Activated T-cell treated with anti-CD3 and anti-CD28 coated beads, Interleukin-2, amount 50 U/mL, for 24 hours (primary cell): ENCODE data around the gene MYH16.
"Not testable (repeated sequence)": the region's sequence is repeated elsewhere in the genome, so short reads cannot be mapped to it uniquely, and the experiment has no call there.

Source experiments
- DNase-seq: peaks from one replicate; pipeline ENCODE4 v3.0.0-alpha.2; 2020
- H3K27ac Mint-ChIP-seq: 2 replicates; pipeline ENCODE4 v1.8.0; 2020; ENCODE audit warnings: mild to moderate bottlenecking, mixed read lengths
- H3K27me3 Mint-ChIP-seq: 2 replicates; pipeline ENCODE4 v1.8.0; 2020; ENCODE audit warnings: mixed read lengths
- H3K36me3 Mint-ChIP-seq: 2 replicates; pipeline ENCODE4 v1.8.0; 2020; ENCODE audit warnings: low read depth, mixed read lengths
- H3K4me1 Mint-ChIP-seq: 2 replicates; pipeline ENCODE4 v1.8.0; 2020; ENCODE audit warnings: low read depth, mixed read lengths
- H3K4me3 Mint-ChIP-seq: 2 replicates; pipeline ENCODE4 v1.8.0; 2020; ENCODE audit warnings: mild to moderate bottlenecking, moderate library complexity, mixed read lengths
- H3K9me3 Mint-ChIP-seq: 2 replicates; pipeline ENCODE4 v1.8.0; 2020; ENCODE audit warnings: mixed read lengths

Gene MYH16

GRCh38 chr7:99273561-99273960 lies 922 bp downstream of the MYH16 start:
- not testable (repeated sequence) for H3K9me3 Mint-ChIP-seq, DNase-seq, H3K27me3 Mint-ChIP-seq, H3K36me3 Mint-ChIP-seq, H3K4me3 Mint-ChIP-seq
- Mint-ChIP-seq H3K4me1 (peaks cover 20% of the 10 kb centered on the region), H3K27ac (peak overlapping the region; percentile 94)

- H3K9me3 Mint-ChIP-seq, DNase-seq, H3K27ac Mint-ChIP-seq, H3K36me3 Mint-ChIP-seq, H3K4me3 Mint-ChIP-seq, H3K27me3 Mint-ChIP-seq: not testable (repeated sequence)
- H3K4me1 Mint-ChIP-seq: peaks cover 20% of the 10 kb centered on the region
These were observed 2.3 kb downstream of the MYH16 start for GRCh38 chr7:99274908-99275307.

DNA sequence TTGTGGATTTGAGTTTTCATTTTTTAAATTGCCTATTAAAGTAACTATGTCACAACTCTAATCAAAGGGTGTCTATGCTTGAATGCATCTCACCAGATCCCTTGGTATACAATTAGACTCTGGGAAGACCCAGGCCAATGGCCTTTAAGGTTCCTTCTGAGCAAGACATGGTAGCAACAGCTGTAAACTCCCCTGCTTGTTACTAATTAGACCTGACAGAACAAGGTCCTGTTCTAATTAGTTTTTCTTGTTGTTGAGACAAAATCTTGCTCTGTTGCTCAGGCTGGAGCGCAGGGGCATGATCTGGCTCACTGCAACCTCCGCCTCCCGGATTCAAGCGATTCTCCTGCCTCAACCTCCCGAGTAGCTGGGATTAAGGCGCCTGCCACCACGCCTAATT lies 2.9 kb downstream of the MYH16 start:
- Mint-ChIP-seq H3K9me3 (no peaks in the 10 kb centered on the region), H3K36me3 (no peaks in the 10 kb centered on the region), H3K27me3 (no peaks in the 10 kb centered on the region), H3K4me3 (no peak overlapping the region), H3K27ac (no peak overlapping the region), H3K4me1 (peaks cover 20% of the 10 kb centered on the region)
- DNase-seq: no peak

DNA sequence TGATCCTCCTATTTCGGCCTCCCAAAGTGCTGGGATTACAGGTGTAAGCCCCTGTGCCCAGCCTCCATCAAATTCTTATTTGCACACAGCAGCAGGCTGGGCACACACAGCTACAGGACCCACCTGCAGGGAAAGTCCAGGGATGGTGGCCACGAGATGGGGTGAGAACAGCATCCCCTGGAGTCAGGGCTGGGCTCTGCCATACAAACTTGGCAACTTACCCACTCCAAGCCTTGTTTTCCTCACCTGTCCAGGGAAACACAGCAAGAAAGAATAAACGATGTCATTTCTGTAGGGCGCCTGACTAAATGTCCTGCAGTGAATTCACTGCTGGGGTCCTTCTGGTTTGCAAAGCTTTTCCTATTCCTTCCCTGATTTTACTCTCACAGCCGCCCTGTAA lies 5.5 kb downstream of the MYH16 start:
- Mint-ChIP-seq H3K4me1 (peaks cover 20% of the 10 kb centered on the region), H3K4me3 (no peak overlapping the region), H3K27me3 (no peaks in the 10 kb centered on the region), H3K9me3 (no peaks in the 10 kb centered on the region), H3K27ac (no peak overlapping the region), H3K36me3 (no peaks in the 10 kb centered on the region)
- no peak for DNase-seq

DNA sequence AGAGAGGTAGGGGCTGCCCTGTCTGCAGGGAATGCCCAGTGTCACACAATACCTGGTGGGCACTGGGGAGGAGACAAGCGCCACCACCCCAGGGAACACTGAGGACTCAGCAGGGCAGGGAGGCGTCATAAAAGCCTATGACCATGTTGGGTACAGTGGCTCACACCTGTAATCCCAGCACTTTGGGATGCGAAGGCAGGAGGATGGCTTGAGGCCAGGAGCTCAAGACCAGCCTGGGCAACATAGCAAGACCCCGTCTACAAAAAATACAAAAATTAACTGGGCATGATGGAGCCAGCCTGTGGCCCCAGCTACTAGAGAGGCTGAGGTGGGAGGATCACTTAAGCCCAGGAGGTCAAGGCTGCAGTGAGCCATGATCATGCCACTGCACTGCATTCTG lies 11.5 kb downstream of the MYH16 start:
- not testable (repeated sequence) for H3K4me3 Mint-ChIP-seq, H3K36me3 Mint-ChIP-seq, H3K9me3 Mint-ChIP-seq, DNase-seq, H3K4me1 Mint-ChIP-seq, H3K27me3 Mint-ChIP-seq, H3K27ac Mint-ChIP-seq

DNA sequence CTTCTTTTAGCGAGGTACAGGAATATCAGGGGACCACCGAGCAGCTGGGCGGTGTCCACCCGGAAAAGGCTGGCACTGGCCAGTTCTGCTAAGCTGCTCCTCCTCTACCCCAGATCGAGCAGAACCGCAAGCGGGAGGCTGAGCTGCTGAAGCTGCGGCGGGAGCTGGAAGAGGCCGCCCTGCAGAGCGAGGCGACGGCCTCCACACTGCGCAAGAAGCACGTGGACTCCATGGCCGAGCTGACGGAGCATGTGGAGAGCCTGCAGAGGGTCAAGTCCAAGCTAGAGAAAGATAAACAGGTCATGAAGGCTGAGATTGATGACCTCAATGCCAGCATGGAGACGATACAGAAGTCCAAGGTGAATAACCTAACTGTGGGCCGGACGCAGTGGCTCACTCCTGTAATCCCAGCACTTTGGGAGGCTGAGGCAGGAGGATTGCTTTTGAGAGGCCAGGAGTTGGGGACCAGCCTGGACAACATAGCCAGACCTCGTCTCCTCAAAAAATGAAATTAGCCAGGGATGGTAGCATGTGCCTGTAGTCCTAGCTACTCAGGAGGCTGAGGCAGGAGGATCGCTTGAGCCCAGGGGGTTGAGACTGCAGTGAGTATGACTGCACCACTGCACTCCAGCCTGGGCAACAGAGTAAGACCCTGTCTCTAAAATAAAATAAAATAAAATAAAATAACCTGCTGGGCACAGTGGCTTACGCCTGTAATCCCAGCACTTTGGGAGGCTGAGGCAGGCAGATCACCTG lies 15.3 kb downstream of the MYH16 start:
- DNase-seq: no peak
- no peaks in the 10 kb centered on the region for H3K9me3 Mint-ChIP-seq
- H3K4me1 Mint-ChIP-seq: no peaks in the 10 kb centered on the region
- no peak overlapping the region for H3K4me3 Mint-ChIP-seq
- H3K27ac Mint-ChIP-seq: no peak overlapping the region
- no peaks in the 10 kb centered on the region for H3K27me3 Mint-ChIP-seq
- no peaks in the 10 kb centered on the region for H3K36me3 Mint-ChIP-seq

DNA sequence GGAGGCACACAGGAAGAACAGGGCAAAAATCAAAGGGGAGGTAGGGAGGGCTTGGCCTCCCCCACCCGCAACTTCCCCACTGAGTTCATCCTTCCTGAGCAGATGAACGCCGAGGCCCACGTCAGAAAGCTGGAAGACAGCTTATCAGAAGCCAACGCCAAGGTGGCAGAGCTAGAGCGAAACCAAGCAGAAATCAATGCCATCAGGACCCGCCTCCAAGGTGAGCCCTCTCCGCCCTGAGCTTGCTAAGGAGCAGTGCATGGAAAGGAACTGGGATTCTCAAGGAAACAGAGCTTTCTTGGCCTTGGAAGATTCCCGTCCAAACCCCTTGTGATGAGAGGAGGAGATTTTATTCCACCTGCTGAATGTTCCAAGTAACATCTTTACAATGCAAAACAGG lies 16.5 kb downstream of the MYH16 start:
- no peak overlapping the region for H3K4me3 Mint-ChIP-seq
- H3K27ac Mint-ChIP-seq: no peak overlapping the region
- no peaks in the 10 kb centered on the region for H3K27me3 Mint-ChIP-seq
- H3K9me3 Mint-ChIP-seq: no peaks in the 10 kb centered on the region
- H3K36me3 Mint-ChIP-seq: no peaks in the 10 kb centered on the region
- H3K4me1 Mint-ChIP-seq: no peaks in the 10 kb centered on the region
- DNase-seq: no peak

DNA sequence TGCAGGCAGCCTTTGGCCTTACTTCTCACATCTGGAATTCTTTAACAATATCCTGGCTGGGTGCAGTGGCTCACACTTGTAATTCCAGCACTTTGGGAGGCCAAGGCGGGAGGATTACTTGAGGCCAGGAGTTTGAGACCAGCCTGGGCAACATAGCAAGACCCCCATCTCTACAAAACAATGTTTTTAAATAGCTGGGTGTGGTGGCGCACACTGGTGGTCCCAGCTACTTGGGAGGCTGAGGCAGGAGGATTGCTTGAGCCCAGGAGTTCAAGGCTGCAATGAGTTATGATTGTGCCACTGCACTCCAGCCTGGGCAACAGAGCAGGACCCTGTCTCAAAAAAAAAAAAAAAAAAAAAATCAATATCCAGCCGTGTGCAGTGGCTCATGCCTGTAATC lies 17.5 kb downstream of the MYH16 start:
- H3K36me3 Mint-ChIP-seq, H3K4me1 Mint-ChIP-seq, H3K27ac Mint-ChIP-seq, DNase-seq, H3K9me3 Mint-ChIP-seq, H3K4me3 Mint-ChIP-seq, H3K27me3 Mint-ChIP-seq: not testable (repeated sequence)

- Mint-ChIP-seq H3K4me3 (no peak overlapping the region), H3K36me3 (no peaks in the 10 kb centered on the region), H3K4me1 (no peaks in the 10 kb centered on the region), H3K27ac (no peak overlapping the region), H3K9me3 (no peaks in the 10 kb centered on the region), H3K27me3 (no peaks in the 10 kb centered on the region)
- DNase-seq: no peak
These were observed 18.5 kb downstream of the MYH16 start for GRCh38 chr7:99290980-99291607.

DNA sequence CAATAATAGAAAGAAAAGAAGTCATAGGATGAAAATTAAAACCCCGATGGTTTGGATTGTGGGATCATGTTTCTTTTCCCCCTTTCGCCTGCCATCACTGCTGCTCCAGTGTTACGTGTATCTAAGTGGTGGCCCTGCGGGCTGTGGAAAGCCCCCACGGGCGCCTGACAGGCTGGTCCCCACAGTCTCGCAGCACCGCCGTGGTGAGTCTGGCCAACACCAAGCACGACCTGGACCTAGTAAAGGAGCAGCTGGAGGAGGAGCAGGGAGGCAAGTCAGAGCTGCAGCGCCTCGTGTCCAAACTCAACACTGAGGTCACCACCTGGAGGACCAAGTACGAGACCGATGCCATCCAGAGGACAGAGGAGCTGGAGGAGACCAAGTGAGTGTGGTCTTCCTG lies 19.5 kb downstream of the MYH16 start:
- Mint-ChIP-seq H3K27me3 (no peaks in the 10 kb centered on the region), H3K4me3 (no peak overlapping the region), H3K4me1 (no peaks in the 10 kb centered on the region), H3K36me3 (no peaks in the 10 kb centered on the region), H3K9me3 (no peaks in the 10 kb centered on the region), H3K27ac (no peak overlapping the region)
- DNase-seq: no peak

DNA sequence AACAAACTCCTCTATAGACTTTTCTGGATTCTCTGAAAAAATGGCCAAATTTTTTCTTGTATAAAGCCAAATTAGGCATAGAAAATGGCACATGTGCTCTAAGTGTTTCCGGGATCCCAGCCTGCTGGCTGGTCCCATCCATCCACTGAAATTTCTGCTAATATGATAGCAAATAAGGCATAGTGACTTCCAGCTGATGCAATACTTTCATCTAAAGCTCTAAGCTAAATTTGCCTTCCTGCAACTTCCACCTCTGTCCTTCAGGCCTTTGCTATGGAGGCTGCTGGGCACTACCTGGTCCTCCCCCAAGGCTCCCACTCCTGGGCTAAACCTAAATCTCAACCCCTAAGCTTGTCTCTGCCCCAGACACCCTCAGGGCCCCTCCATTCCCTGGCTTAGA lies 20.5 kb downstream of the MYH16 start:
- H3K4me1 Mint-ChIP-seq: no peaks in the 10 kb centered on the region
- H3K36me3 Mint-ChIP-seq: no peaks in the 10 kb centered on the region
- DNase-seq: no peak
- no peak overlapping the region for H3K27ac Mint-ChIP-seq
- H3K4me3 Mint-ChIP-seq: no peak overlapping the region
- no peaks in the 10 kb centered on the region for H3K9me3 Mint-ChIP-seq
- H3K27me3 Mint-ChIP-seq: no peaks in the 10 kb centered on the region

- no peak overlapping the region for H3K27ac Mint-ChIP-seq
- no peaks in the 10 kb centered on the region for H3K4me1 Mint-ChIP-seq
- no peaks in the 10 kb centered on the region for H3K36me3 Mint-ChIP-seq
- no peak for DNase-seq
- no peaks in the 10 kb centered on the region for H3K9me3 Mint-ChIP-seq
- H3K27me3 Mint-ChIP-seq: no peaks in the 10 kb centered on the region
- no peak overlapping the region for H3K4me3 Mint-ChIP-seq
These were observed 21.0 kb downstream of the MYH16 start for GRCh38 chr7:99293650-99294049.

DNA sequence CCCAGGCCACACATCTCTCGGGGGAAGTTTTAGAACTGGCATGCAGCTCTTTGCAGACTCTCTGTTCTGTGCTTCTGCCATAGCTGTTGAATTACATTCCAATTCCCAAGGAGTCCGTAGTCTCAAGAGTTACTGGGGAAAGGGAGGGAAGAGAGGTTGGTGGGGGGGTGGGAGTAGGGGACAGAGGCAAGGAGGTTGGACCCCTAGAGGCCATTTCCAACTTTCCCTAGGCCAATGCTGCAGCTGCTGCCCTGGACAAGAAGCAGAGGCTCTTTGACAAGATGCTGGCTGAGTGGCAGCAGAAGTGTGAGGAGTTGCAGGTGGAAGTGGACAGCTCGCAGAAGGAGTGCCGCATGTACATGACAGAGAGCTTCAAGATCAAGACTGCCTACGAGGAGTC lies 23.8 kb downstream of the MYH16 start:
- no peaks in the 10 kb centered on the region for H3K9me3 Mint-ChIP-seq
- H3K27me3 Mint-ChIP-seq: no peaks in the 10 kb centered on the region
- no peak for DNase-seq
- H3K27ac Mint-ChIP-seq: no peak overlapping the region
- no peaks in the 10 kb centered on the region for H3K36me3 Mint-ChIP-seq
- H3K4me1 Mint-ChIP-seq: no peaks in the 10 kb centered on the region
- no peak overlapping the region for H3K4me3 Mint-ChIP-seq

DNA sequence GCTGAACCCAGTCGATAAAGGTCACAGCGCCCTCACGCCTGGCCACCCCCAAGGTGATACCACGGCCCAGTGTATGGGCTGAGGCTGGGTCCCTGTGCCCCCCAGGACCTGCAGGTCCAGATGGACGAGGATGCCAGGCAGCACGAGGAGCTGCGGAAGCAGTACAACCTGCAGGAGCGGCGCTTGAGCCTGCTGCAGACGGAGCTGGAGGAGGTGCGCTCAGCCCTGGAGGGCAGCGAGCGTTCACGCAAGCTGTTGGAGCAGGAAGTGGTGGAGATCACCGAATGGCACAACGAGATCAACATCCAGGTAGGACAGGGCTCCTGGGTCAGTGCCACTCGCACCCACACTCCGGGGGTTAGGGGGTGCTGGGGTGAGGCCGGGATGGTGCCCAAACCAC lies 28.9 kb downstream of the MYH16 start:
- DNase-seq: no peak
- Mint-ChIP-seq H3K9me3 (no peaks in the 10 kb centered on the region), H3K27me3 (no peaks in the 10 kb centered on the region), H3K4me1 (no peaks in the 10 kb centered on the region), H3K27ac (no peak overlapping the region), H3K36me3 (no peaks in the 10 kb centered on the region), H3K4me3 (no peak overlapping the region)

DNA sequence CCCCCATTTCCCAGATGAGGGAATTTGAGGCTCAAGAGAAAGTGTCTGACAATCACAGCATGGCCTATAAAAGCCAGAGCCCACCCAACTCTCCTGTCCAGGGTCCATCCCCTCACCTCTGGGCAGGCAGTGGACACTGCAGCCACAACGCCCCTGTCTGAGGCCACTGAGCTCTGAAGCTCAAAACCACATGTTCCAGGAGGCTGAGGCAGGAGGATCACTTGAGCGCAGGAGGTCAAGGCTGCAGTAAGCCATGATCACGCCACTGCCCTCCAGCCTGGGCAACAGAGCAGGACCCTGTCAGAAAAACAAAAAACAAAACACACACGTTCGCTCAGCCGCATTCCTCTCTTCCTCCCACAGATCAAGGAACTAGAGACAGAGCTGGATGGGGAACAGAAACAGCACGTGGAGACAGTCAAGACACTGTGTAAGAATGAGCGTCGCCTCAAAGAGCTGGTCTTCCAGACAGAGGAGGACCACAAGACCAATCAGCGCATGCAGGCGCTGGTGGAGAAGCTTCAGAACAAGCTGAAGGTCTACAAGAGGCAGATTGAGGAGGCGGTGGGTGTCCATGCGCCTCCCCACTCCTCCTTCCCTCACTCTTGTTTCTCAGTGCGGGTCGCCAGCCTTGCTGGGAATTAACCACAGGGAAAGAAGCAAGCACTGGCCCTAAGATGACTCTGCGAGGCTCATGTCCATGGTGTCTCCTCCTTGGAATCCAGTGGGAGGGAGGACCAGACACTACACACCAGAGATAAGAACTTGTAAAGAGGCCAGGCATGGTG lies 33.0 kb downstream of the MYH16 start:
- H3K27ac Mint-ChIP-seq: no peak overlapping the region

More for the DNA sequence above, 33.0 kb downstream of the MYH16 start:
- Mint-ChIP-seq H3K27me3 (no peaks in the 10 kb centered on the region), H3K36me3 (no peaks in the 10 kb centered on the region), H3K4me3 (no peak overlapping the region), H3K9me3 (no peaks in the 10 kb centered on the region), H3K4me1 (no peaks in the 10 kb centered on the region)
- DNase-seq: no peak
